ENCODE data around the gene TMEM255B.

TMEM255B gene

GRCh38 chr13:113748101-113748861 is 10.7 kb upstream of the TMEM255B start:
- no peak for DNase-seq

- no peak for DNase-seq
Measured at GRCh38 chr13:113748862-113749451, 10.1 kb upstream of the TMEM255B start.

GRCh38 chr13:113749507-113749906 is 9.5 kb upstream of the TMEM255B start:
- DNase-seq = no peak

GRCh38 chr13:113749967-113750366 is 9.1 kb upstream of the TMEM255B start:
- peak in 13 of 56 donors; percentile 22 to 63 (median 45) for DNase-seq

GRCh38 chr13:113750554-113751399 is 8.2 kb upstream of the TMEM255B start:
- DNase-seq = no peak

GRCh38 chr13:113751491-113751890 is 7.5 kb upstream of the TMEM255B start:
- DNase-seq = no peak

- peak in 1 of 56 donors; percentile 22 for DNase-seq
Measured at GRCh38 chr13:113752211-113752986, 6.6 kb upstream of the TMEM255B start.

- DNase-seq = no peak
Measured at GRCh38 chr13:113753171-113753570, 5.9 kb upstream of the TMEM255B start.

GRCh38 chr13:113754242-113754641 is 4.8 kb upstream of the TMEM255B start:
- no peak for DNase-seq

- no peak for DNase-seq
Measured at GRCh38 chr13:113754691-113755090, 4.3 kb upstream of the TMEM255B start.

- DNase-seq = no peak
Measured at GRCh38 chr13:113756441-113757097, 2.5 kb upstream of the TMEM255B start.

GRCh38 chr13:113759525-113760137 is 605 bp downstream of the TMEM255B start:
- DNase-seq = peak in 2 of 56 donors; percentile 21 to 42

GRCh38 chr13:113761136-113761535 is 2.1 kb downstream of the TMEM255B start:
- DNase-seq = no peak

- no peak for DNase-seq
Measured at GRCh38 chr13:113762075-113762474, 3.0 kb downstream of the TMEM255B start.

GRCh38 chr13:113762538-113762937 is 3.5 kb downstream of the TMEM255B start:
- no peak for DNase-seq

- no peak for DNase-seq
Measured at GRCh38 chr13:113763254-113763653, 4.2 kb downstream of the TMEM255B start.

- no peak for DNase-seq
Measured at GRCh38 chr13:113763961-113764792, 5.2 kb downstream of the TMEM255B start.

- DNase-seq = no peak
Measured at GRCh38 chr13:113764793-113765563, 6.0 kb downstream of the TMEM255B start.

- DNase-seq = no peak
Measured at GRCh38 chr13:113765564-113765910, 6.5 kb downstream of the TMEM255B start.
